Mesodermal cell (in vitro differentiated cells): Measurements from ENCODE around the gene ABCB8.

Experiments
- H3K27ac ChIP-seq: 2 replicates; pipeline ENCODE4 v1.7.0; 2013; ENCODE audit warnings: mild to moderate bottlenecking, low read depth, low read length, moderate library complexity; ENCODE audit not compliant: severe bottlenecking
- H3K36me3 ChIP-seq: 2 replicates; pipeline ENCODE4 v1.7.1; 2013; ENCODE audit warnings: mild to moderate bottlenecking, low read length, moderate library complexity; ENCODE audit not compliant: control insufficient read depth, insufficient read depth
- H3K4me1 ChIP-seq: one replicate; pipeline ENCODE4 v1.7.1; 2013; ENCODE audit warnings: mild to moderate bottlenecking, low read length; ENCODE audit not compliant: insufficient read depth, control insufficient read depth, poor library complexity, severe bottlenecking
- H3K4me3 ChIP-seq: 2 replicates; pipeline ENCODE4 v1.7.0; 2013; ENCODE audit warnings: low read length, control low read depth, mild to moderate bottlenecking; ENCODE audit not compliant: insufficient read depth, poor library complexity, severe bottlenecking; ENCODE audit errors: extremely low read depth
- H3K9me3 ChIP-seq: 2 replicates; pipeline ENCODE4 v1.7.1; 2013; ENCODE audit warnings: mild to moderate bottlenecking, low read length, moderate library complexity; ENCODE audit not compliant: control insufficient read depth
- WGBS, 2 experiments: methylation state at CpG; one replicate each; pipeline ENCODE4 v1.1.5; 2013; ENCODE audit warnings: missing lambda C conversion rate in 2 of 2; ENCODE audit not compliant: insufficient coverage in 2 of 2; 5-methylcytosine and 5-hydroxymethylcytosine counted together

Gene ABCB8

GRCh38 chr7:150990416-150991186, 37.6 kb upstream of the ABCB8 start, which contains the start of gene NOS3:
Gene NOS3, plus strand, starts transcription at chr7:150991017. Its CDS starts 2,787 bp downstream, at chr7:150993804.
- H3K4me1 ChIP-seq = peaks cover 17% of the 10 kb centered on the region
- 90 to 94% methylated on average over 6 of the region's 12 CpGs for WGBS, 2 experiments
- H3K36me3 ChIP-seq = no peaks in the 10 kb centered on the region
- no peak within 1 kb of the TSS for H3K4me3 ChIP-seq
- peaks cover 7% of the 10 kb centered on the region for H3K9me3 ChIP-seq
- H3K27ac ChIP-seq = no peak within 1 kb of the TSS

- Histone ChIP-seq H3K4me3 (no peak overlapping the region), H3K9me3 (peaks cover 7% of the 10 kb centered on the region), H3K36me3 (no peaks in the 10 kb centered on the region), H3K4me1 (peaks cover 20% of the 10 kb centered on the region), H3K27ac (no peak overlapping the region)
- 90 to 94% methylated on average over 3 to 5 of the region's 6 CpGs for WGBS, 2 experiments
Measured at GRCh38 chr7:150992051-150992640, 36.1 kb upstream of the ABCB8 start.

GRCh38 chr7:150992833-150993302, 35.4 kb upstream of the ABCB8 start:
- H3K27ac ChIP-seq = peak overlapping the region; percentile 13
- H3K9me3 ChIP-seq = peaks cover 7% of the 10 kb centered on the region
- H3K4me1 ChIP-seq = peaks cover 20% of the 10 kb centered on the region
- H3K4me3 ChIP-seq = no peak overlapping the region
- H3K36me3 ChIP-seq = no peaks in the 10 kb centered on the region
- WGBS, 2 experiments = no CpG with 5 or more reads among the region's 5 CpGs

GRCh38 chr7:150993511-150993910, 34.7 kb upstream of the ABCB8 start:
- H3K9me3 ChIP-seq = peaks cover 7% of the 10 kb centered on the region

GRCh38 chr7:150994141-150994837, 34.0 kb upstream of the ABCB8 start:
- peaks cover 7% of the 10 kb centered on the region for H3K9me3 ChIP-seq
- WGBS, 2 experiments = 62 to 69% methylated on average over 7 to 9 of the region's 15 CpGs
- peak overlapping the region; percentile 64 for H3K27ac ChIP-seq
- peaks cover 18% of the 10 kb centered on the region for H3K4me1 ChIP-seq
- peak overlapping the region; percentile 16 for H3K4me3 ChIP-seq
- no peaks in the 10 kb centered on the region for H3K36me3 ChIP-seq

More at GRCh38 chr7:150993511-150993910, 34.7 kb upstream of the ABCB8 start:
- H3K4me3 ChIP-seq = peak overlapping the region; percentile 16
- 80 to 89% methylated on average over 2 to 5 of the region's 14 CpGs for WGBS, 2 experiments
- H3K4me1 ChIP-seq = peaks cover 20% of the 10 kb centered on the region
- H3K27ac ChIP-seq = peak overlapping the region; percentile 13
- no peaks in the 10 kb centered on the region for H3K36me3 ChIP-seq

- Histone ChIP-seq H3K4me3 (peak overlapping the region; percentile 11), H3K4me1 (peaks cover 16% of the 10 kb centered on the region), H3K36me3 (no peaks in the 10 kb centered on the region), H3K9me3 (peaks cover 7% of the 10 kb centered on the region), H3K27ac (peak overlapping the region; percentile 23)
- 83 to 85% methylated on average over 14 to 17 of the region's 19 CpGs for WGBS, 2 experiments
Measured at GRCh38 chr7:150994838-150995510, 33.3 kb upstream of the ABCB8 start.

- Histone ChIP-seq H3K9me3 (peaks cover under 1% of the 10 kb centered on the region), H3K36me3 (no peaks in the 10 kb centered on the region), H3K4me3 (no peak overlapping the region), H3K4me1 (peaks cover 16% of the 10 kb centered on the region), H3K27ac (no peak overlapping the region)
- WGBS, 2 experiments = 72 to 73% methylated on average over 17 to 26 of the region's 31 CpGs
Measured at GRCh38 chr7:150996376-150997074, 31.7 kb upstream of the ABCB8 start.

- Histone ChIP-seq H3K36me3 (no peaks in the 10 kb centered on the region), H3K27ac (no peak overlapping the region), H3K4me1 (peaks cover 16% of the 10 kb centered on the region), H3K4me3 (no peak overlapping the region), H3K9me3 (no peaks in the 10 kb centered on the region)
- 91 to 95% methylated on average over 4 to 6 of the region's 8 CpGs for WGBS, 2 experiments
Measured at GRCh38 chr7:150997075-150997511, 31.2 kb upstream of the ABCB8 start.

- Histone ChIP-seq H3K9me3 (no peaks in the 10 kb centered on the region), H3K27ac (no peak overlapping the region), H3K4me1 (peaks cover 16% of the 10 kb centered on the region), H3K36me3 (no peaks in the 10 kb centered on the region), H3K4me3 (no peak overlapping the region)
- 92 to 97% methylated on average over 4 to 5 of the region's 5 CpGs for WGBS, 2 experiments
Measured at GRCh38 chr7:150997817-150998216, 30.4 kb upstream of the ABCB8 start.

GRCh38 chr7:150998341-150998740, 29.9 kb upstream of the ABCB8 start:
- Histone ChIP-seq H3K4me1 (peaks cover 12% of the 10 kb centered on the region), H3K4me3 (no peak overlapping the region), H3K9me3 (no peaks in the 10 kb centered on the region), H3K27ac (no peak overlapping the region), H3K36me3 (no peaks in the 10 kb centered on the region)
- WGBS, 2 experiments = 93 to 95% methylated on average over 17 to 20 of the region's 20 CpGs
